NCI-H146 (cell line): ENCODE measurements around the gene TXNRD1.
"Not testable (repeated sequence)": the region's sequence is repeated elsewhere in the genome, so short reads cannot be mapped to it uniquely, and the experiment has no call there.

Source experiments
- DNase-seq: peaks from one replicate; lab custom pipeline; 2025; lab: John Stamatoyannopoulos, UW

TXNRD1 gene

GRCh38 chr12:104237930-104238329, 22.4 kb downstream of the TXNRD1 start:
- no peak for DNase-seq

GRCh38 chr12:104242546-104243206, 27.1 kb downstream of the TXNRD1 start:
- no peak for DNase-seq

GRCh38 chr12:104243551-104243950, 28.0 kb downstream of the TXNRD1 start:
- DNase-seq, result no peak

- no peak for DNase-seq
Observed at GRCh38 chr12:104243971-104244370, 28.4 kb downstream of the TXNRD1 start.

- DNase-seq, result no peak
Observed at GRCh38 chr12:104247698-104248097, 32.1 kb downstream of the TXNRD1 start.

GRCh38 chr12:104248444-104248843, 32.9 kb downstream of the TXNRD1 start:
- no peak for DNase-seq

- DNase-seq, result no peak
Observed at GRCh38 chr12:104249017-104249416, 33.4 kb downstream of the TXNRD1 start.

GRCh38 chr12:104249898-104250297, 34.3 kb downstream of the TXNRD1 start:
- DNase-seq, result no peak

GRCh38 chr12:104250366-104251125, 35.0 kb downstream of the TXNRD1 start:
- no peak for DNase-seq

GRCh38 chr12:104257913-104258472, 42.4 kb downstream of the TXNRD1 start:
- no peak for DNase-seq

GRCh38 chr12:104258476-104259067, 43.0 kb downstream of the TXNRD1 start:
- no peak for DNase-seq

GRCh38 chr12:104263026-104263425, 47.4 kb downstream of the TXNRD1 start:
- no peak for DNase-seq

GRCh38 chr12:104263580-104264358, 48.2 kb downstream of the TXNRD1 start:
- DNase-seq, result peak; percentile 40

- DNase-seq, result not testable (repeated sequence)
Observed at GRCh38 chr12:104265436-104265835, 49.9 kb downstream of the TXNRD1 start.

- DNase-seq, result no peak
Observed at GRCh38 chr12:104272938-104273337, 57.4 kb downstream of the TXNRD1 start.

GRCh38 chr12:104273503-104273902, 57.9 kb downstream of the TXNRD1 start:
- no peak for DNase-seq

- DNase-seq, result no peak
Observed at GRCh38 chr12:104274811-104275210, 59.2 kb downstream of the TXNRD1 start.

- DNase-seq, result no peak
Observed at GRCh38 chr12:104275689-104276088, 60.1 kb downstream of the TXNRD1 start.

- no peak for DNase-seq
Observed at GRCh38 chr12:104276273-104277131, 60.9 kb downstream of the TXNRD1 start.

GRCh38 chr12:104279164-104279563, 63.6 kb downstream of the TXNRD1 start:
- peak; percentile 37 for DNase-seq

- DNase-seq, result no peak
Observed at GRCh38 chr12:104280111-104280510, 64.5 kb downstream of the TXNRD1 start.
